Tibial artery (tissue), 4 donors: ENCODE measurements around the gene CCRL2.

Source experiments
- DNase-seq, 2 donors: peaks; one replicate each; pipeline ENCODE4 v3.0.0-alpha.2; 2019
- H3K27ac ChIP-seq, 2 donors: fragments of 200-600 bp; sonication (generic) in 1 of 2; 1 replicate in 1 of 2; 2 replicates in 1 of 2; pipeline ENCODE4 v1.5.1; 2018 to 2019; ENCODE audit warnings: mild to moderate bottlenecking in 1 of 2
- H3K27me3 ChIP-seq, 2 donors: fragments of 200-600 bp; sonication (generic) in 1 of 2; one replicate each; pipeline versions ENCODE4 v1.5.1 to v1.6.0; 2016 to 2019
- H3K36me3 ChIP-seq, 3 donors: fragments of 200-600 bp; sonication (generic) in 2 of 3; one replicate each; pipeline ENCODE4 v1.5.1; 2016 to 2019; ENCODE audit warnings: mild to moderate bottlenecking in 2 of 3
- H3K4me1 ChIP-seq, 4 donors: fragments of 200-600 bp; sonication (generic) in 2 of 4; 1 replicate in 3 of 4; 2 replicates in 1 of 4; pipeline ENCODE4 v1.5.1; 2016 to 2019
- H3K4me3 ChIP-seq, 2 donors: fragments of 200-600 bp; sonication (generic) in 1 of 2; 1 replicate in 1 of 2; 2 replicates in 1 of 2; pipeline ENCODE4 v1.5.1; 2018 to 2019; ENCODE audit warnings: mild to moderate bottlenecking in 2 of 2
- H3K9me3 ChIP-seq, 3 donors: fragments of 200-600 bp; sonication (generic) in 1 of 3; one replicate each; pipeline ENCODE4 v1.5.1; 2016 to 2019
- CTCF ChIP-seq, 2 experiments: fragments of 200-600 bp in 1 of 2; fragments of 450-650 bp in 1 of 2; IDR thresholded peaks; one replicate each; pipeline ENCODE4 v1.5.1; 2017 to 2019; ENCODE audit warnings: antibody characterized with exemption in 2 of 2, mild to moderate bottlenecking in 1 of 2, moderate library complexity in 1 of 2
- intact Hi-C: fragments of 100-400 bp; cut with DNase I; formaldehyde crosslinking; loops from one replicate; pipeline ENCODE4 v1.15.0; 2023; ENCODE audit warnings: low total_unique reads

CCRL2 gene

DNA sequence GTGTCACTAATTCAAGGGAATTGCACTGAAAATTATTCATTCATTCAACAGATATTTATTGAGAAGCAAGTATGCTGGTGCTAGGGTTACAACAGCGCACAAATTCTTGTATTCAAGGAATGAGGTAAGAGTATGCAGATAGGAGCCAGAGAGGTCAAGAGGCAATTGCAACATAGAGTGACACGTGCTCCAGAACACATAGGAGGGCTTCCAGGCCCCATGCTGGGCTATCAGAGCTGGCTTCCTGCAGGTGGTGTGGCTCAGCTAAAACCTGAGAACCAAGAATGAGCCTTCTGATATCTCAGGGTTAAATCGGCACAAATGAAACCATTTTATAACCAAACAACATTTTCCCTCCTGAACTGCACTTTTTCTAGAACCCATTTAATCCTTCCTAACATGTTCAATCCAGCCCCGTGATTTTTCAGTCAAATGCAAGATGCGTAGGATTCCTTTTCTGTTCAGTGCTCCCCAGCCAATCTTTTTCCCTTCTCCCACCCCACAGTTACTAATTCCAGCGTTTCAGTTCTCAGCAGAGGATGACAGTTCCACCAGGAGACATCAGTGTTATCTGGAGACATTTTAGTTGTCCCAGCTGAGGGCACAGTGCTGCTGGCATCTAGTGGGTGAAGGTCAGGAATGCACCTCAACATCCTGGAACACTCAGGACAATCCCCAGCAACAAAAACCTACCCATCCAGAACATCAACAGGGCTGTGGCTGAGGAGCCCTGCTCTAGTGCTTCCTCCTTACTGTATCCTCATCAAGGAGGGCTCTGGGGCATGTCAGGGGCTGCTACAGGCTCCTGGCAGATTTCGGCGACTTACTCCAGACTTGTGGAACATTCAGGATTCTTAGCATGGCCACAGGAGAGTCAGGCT, 13.3 kb upstream of the CCRL2 start:
- intact Hi-C loops = no loop called here
- H3K4me1 ChIP-seq = no peaks in the 10 kb centered on the region
- H3K4me3 ChIP-seq = no peak overlapping the region
- H3K36me3 ChIP-seq = no peaks in the 10 kb centered on the region
- TF ChIP-seq CTCF (IDR thresholded peaks at IDR 0.05) = no peak
- H3K27me3 ChIP-seq = no peaks in the 10 kb centered on the region
- no peaks in the 10 kb centered on the region for H3K9me3 ChIP-seq
- H3K27ac ChIP-seq = no peak overlapping the region
- DNase-seq = no peak

DNA sequence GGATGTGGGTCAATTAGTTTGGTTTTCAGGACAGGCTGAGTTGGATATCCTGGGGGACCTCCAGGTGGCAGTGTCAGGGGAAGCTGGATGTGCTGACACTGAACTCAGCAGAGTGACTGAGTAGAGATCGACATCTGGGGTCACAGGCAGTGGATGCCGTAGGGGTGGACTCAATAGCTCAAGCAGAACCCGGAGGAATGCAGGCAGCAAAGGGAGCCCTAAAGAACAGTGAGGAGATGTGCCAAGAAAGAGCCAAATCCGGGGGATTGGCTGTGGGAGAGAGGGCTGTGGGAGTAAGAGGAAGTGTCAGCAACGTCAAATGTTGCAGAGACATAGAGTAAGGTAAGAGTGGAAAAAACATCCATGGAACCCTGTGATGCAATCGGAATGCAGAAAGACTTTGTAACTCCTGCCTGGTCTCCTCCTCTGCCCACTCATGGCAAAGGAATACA, 11.8 kb upstream of the CCRL2 start:
- no peak for DNase-seq
- intact Hi-C loops = no loop called here
- TF ChIP-seq CTCF (IDR thresholded peaks at IDR 0.05) = no peak
- no peak overlapping the region for H3K4me3 ChIP-seq
- H3K9me3 ChIP-seq = no peaks in the 10 kb centered on the region
- no peaks in the 10 kb centered on the region for H3K27me3 ChIP-seq
- no peaks in the 10 kb centered on the region for H3K4me1 ChIP-seq
- H3K27ac ChIP-seq = no peak overlapping the region
- no peaks in the 10 kb centered on the region for H3K36me3 ChIP-seq

- intact Hi-C loops = no loop called here
- Histone ChIP-seq H3K27ac (no peak overlapping the region), H3K36me3 (no peaks in the 10 kb centered on the region), H3K4me1 (no peaks in the 10 kb centered on the region), H3K27me3 (no peaks in the 10 kb centered on the region), H3K9me3 (no peaks in the 10 kb centered on the region), H3K4me3 (no peak overlapping the region)
- DNase-seq = no peak
- TF ChIP-seq CTCF (IDR thresholded peaks at IDR 0.05) = no peak
Observed at GRCh38 chr3:46395766-46396530, 11.1 kb upstream of the CCRL2 start.

DNA sequence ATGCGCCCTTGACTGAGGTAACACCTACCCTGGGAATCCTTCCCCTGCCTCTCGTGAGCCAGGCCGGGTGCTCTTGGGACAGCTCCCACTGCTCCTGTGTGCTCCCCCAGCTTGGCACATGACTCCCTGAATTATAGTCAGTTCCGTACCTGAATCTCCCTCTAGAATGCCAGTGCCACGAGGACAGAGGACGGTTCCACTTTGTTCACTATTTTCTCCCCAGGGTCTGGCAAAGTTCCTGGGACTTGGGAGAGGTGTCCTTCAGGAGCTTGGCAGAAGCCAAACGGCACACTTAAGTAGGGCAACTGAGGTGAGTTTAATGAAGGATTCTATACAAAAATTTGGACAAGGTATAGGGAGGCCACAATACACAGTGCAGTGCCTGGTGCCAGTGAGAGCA, 9.9 kb upstream of the CCRL2 start:
- no peak for TF ChIP-seq CTCF (IDR thresholded peaks at IDR 0.05)
- no peaks in the 10 kb centered on the region for H3K36me3 ChIP-seq
- H3K9me3 ChIP-seq = no peaks in the 10 kb centered on the region
- no peak overlapping the region for H3K4me3 ChIP-seq
- H3K27me3 ChIP-seq = no peaks in the 10 kb centered on the region
- no peaks in the 10 kb centered on the region for H3K4me1 ChIP-seq
- intact Hi-C loops = no loop called here
- DNase-seq = no peak
- H3K27ac ChIP-seq = no peak overlapping the region

DNA sequence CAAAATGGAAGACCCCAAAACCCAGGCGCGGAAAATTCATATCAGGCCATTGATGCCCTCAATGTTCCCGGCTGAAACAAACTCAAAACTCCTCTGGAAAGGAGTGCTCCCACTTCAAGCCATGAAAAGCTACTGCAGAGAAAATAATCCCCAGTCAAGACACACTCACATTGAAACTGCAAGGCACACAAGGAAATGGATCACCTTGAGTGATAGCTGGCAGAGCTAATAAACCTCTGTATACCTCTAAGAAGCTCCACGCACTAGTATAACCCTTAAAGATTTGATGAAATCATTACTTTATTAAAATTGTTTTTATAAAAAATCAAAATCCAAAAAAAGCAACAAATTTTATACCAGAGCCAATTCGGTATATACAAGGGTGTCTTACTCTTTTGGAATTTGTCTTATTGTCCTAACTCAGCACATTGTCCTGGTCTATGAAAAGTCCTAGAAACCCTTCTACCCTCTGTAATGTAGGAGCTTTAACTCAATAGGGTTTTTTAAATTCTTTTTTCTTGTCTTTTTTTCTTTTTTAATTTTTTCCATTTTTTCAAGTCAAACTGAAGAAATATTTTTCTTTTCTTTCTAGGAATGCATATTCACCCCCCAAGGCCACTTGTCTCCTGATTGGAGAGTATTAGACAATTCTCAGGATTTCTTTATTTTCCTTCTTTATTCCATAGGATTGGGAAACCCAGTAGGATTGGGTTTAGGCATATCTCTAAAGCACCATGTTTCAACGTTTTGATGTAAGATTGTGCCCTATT, 8.7 kb upstream of the CCRL2 start:
- no peaks in the 10 kb centered on the region for H3K4me1 ChIP-seq
- intact Hi-C loops = no loop called here
- no peaks in the 10 kb centered on the region for H3K27me3 ChIP-seq
- DNase-seq = no peak
- H3K27ac ChIP-seq = no peak overlapping the region
- no peaks in the 10 kb centered on the region for H3K36me3 ChIP-seq
- H3K4me3 ChIP-seq = no peak overlapping the region
- no peak for TF ChIP-seq CTCF (IDR thresholded peaks at IDR 0.05)
- no peaks in the 10 kb centered on the region for H3K9me3 ChIP-seq
